GM12891 (cell line): ENCODE measurements around the gene DPP4.

Experiments used
- DNase-seq: peaks from one replicate; pipeline ENCODE4 v3.0.0; 2011; ENCODE audit warnings: low spot score; ENCODE audit not compliant: insufficient read length
- FAIRE-seq: peaks from 2 replicates; lab custom pipeline; 2011; peaks lifted over from hg19 to GRCh38; lab: Jason Lieb, UNC
- PAX5 ChIP-seq: IDR thresholded peaks from 2 replicates; pipeline ENCODE4 v1.6.1; 2011; ENCODE audit warnings: low read length, moderate library complexity, mild to moderate bottlenecking; ENCODE audit not compliant: insufficient read depth, severe bottlenecking
- POLR2A ChIP-seq: IDR thresholded peaks from 2 replicates; pipeline ENCODE4 v1.6.1; 2011; ENCODE audit warnings: low read depth, low read length, control low read depth
- POLR2AphosphoS5 ChIP-seq: IDR thresholded peaks from 2 replicates; pipeline ENCODE4 v1.6.1; 2011; ENCODE audit warnings: low read depth, low read length, control low read depth
- POU2F2 ChIP-seq: IDR thresholded peaks from 2 replicates; pipeline ENCODE4 v1.6.1; 2011; ENCODE audit warnings: low read depth, mild to moderate bottlenecking, control low read depth, low read length, moderate library complexity
- SPI1 ChIP-seq: IDR thresholded peaks from 2 replicates; pipeline ENCODE4 v1.6.1; 2011; ENCODE audit warnings: low read depth, low read length, control low read depth
- TAF1 ChIP-seq: IDR thresholded peaks from 2 replicates; pipeline ENCODE4 v1.6.1; 2011; ENCODE audit warnings: low read depth, low read length, control low read depth

DPP4 gene

GRCh38 chr2:162025121-162025911 lies 48.7 kb downstream of the DPP4 start:
- TF ChIP-seq PAX5 (no peak), SPI1 (no peak), POU2F2 (no peak), TAF1 (no peak), POLR2AphosphoS5 (no peak), POLR2A (no peak)
- no peak for DNase-seq
- FAIRE-seq: no peak

GRCh38 chr2:162022290-162022945 lies 51.6 kb downstream of the DPP4 start:
- no peak for TF ChIP-seq POU2F2
- no peak for TF ChIP-seq SPI1
- TF ChIP-seq PAX5: no peak
- TF ChIP-seq POLR2AphosphoS5: no peak
- TF ChIP-seq TAF1: no peak
- no peak for TF ChIP-seq POLR2A
- no peak for FAIRE-seq

GRCh38 chr2:162021516-162022058 lies 52.4 kb downstream of the DPP4 start:
- TF ChIP-seq POU2F2 (no peak), SPI1 (no peak)
- no peak for DNase-seq
- FAIRE-seq: no peak

More at GRCh38 chr2:162022290-162022945, 51.6 kb downstream of the DPP4 start:
- DNase-seq: no peak

- TF ChIP-seq PAX5: no peak
- TF ChIP-seq POU2F2: no peak
- TF ChIP-seq POLR2AphosphoS5: no peak
- no peak for TF ChIP-seq POLR2A
- TF ChIP-seq SPI1: no peak
- TF ChIP-seq TAF1: no peak
- FAIRE-seq: no peak
Measured at GRCh38 chr2:162018530-162018929, 55.5 kb downstream of the DPP4 start.

GRCh38 chr2:162017233-162017632 lies 56.8 kb downstream of the DPP4 start:
- no peak for DNase-seq
- FAIRE-seq: no peak
- TF ChIP-seq SPI1 (no peak), TAF1 (no peak), POLR2AphosphoS5 (no peak), POU2F2 (no peak), POLR2A (no peak), PAX5 (no peak)

More at GRCh38 chr2:162018530-162018929, 55.5 kb downstream of the DPP4 start:
- DNase-seq: no peak

- no peak for FAIRE-seq
- TF ChIP-seq POU2F2 (no peak), TAF1 (no peak), PAX5 (no peak), POLR2A (no peak), SPI1 (no peak), POLR2AphosphoS5 (no peak)
- DNase-seq: no peak
Measured at GRCh38 chr2:162016080-162016479, 57.9 kb downstream of the DPP4 start.

- TF ChIP-seq POLR2AphosphoS5 (no peak), SPI1 (no peak), POLR2A (no peak), TAF1 (no peak), PAX5 (no peak), POU2F2 (no peak)
- FAIRE-seq (no peak), DNase-seq (no peak)
Measured at GRCh38 chr2:162014751-162015150, 59.3 kb downstream of the DPP4 start.

- no peak for TF ChIP-seq POLR2AphosphoS5
- TF ChIP-seq SPI1: no peak
- TF ChIP-seq POU2F2: no peak
- no peak for TF ChIP-seq POLR2A
- no peak for TF ChIP-seq PAX5
- no peak for TF ChIP-seq TAF1
- no peak for DNase-seq
- FAIRE-seq: no peak
Measured at GRCh38 chr2:162013514-162014475, 60.2 kb downstream of the DPP4 start.

GRCh38 chr2:162012565-162013058 lies 61.4 kb downstream of the DPP4 start:
- TF ChIP-seq PAX5: no peak
- TF ChIP-seq SPI1: no peak
- no peak for TF ChIP-seq POU2F2
- no peak for TF ChIP-seq TAF1
- TF ChIP-seq POLR2A: no peak
- TF ChIP-seq POLR2AphosphoS5: no peak
- DNase-seq (no peak), FAIRE-seq (no peak)
